ENCODE measurements around the gene WDR20.

DNA sequence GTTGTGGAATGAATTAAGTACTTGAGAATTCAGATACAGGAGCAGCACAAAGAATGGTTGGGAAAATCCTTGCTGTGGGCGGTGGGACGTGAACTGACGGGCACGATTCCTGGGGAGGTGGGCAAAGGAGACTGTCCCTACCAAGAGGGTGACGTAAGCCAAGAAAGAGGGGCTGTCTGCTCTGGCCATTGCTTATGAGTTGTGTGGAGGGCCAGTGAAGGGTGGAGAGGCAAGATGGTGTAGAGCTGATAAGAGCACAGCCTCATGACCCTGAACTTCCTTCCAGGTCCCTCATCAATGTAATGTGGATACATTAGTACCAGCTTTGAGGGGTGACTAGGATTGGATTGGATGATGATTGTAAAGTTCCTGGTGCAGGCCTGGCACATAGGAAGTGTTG is 50.2 kb downstream of the WDR20 start:
- TF ChIP-seq, protein P1, sequence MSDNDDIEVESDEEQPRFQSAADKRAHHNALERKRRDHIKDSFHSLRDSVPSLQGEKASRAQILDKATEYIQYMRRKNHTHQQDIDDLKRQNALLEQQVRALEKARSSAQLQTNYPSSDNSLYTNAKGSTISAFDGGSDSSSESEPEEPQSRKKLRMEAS (CRISPR knock-in tag; IDR thresholded peaks at IDR 0.05): no peak
- TF ChIP-seq CREB1 (CRISPR knock-in tag; IDR thresholded peaks at IDR 0.05) (no peak), RELA (CRISPR knock-in tag; IDR thresholded peaks at IDR 0.05; ENCODE audit: borderline replicate concordance) (no peak), ZNF263 (CRISPR knock-in tag; IDR thresholded peaks at IDR 0.05; ENCODE audit: low read depth) (no peak), ETV6 (CRISPR knock-in tag; IDR thresholded peaks at IDR 0.05) (no peak), FOXP1 (CRISPR knock-in tag; IDR thresholded peaks at IDR 0.05; ENCODE audit: borderline replicate concordance) (no peak), JUN (CRISPR knock-in tag; IDR thresholded peaks at IDR 0.05) (no peak)
- TF ChIP-seq, protein P2, sequence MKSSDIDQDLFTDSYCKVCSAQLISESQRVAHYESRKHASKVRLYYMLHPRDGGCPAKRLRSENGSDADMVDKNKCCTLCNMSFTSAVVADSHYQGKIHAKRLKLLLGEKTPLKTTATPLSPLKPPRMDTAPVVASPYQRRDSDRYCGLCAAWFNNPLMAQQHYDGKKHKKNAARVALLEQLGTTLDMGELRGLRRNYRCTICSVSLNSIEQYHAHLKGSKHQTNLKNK (CRISPR knock-in tag; IDR thresholded peaks at IDR 0.05): no peak
- TF ChIP-seq, protein P3, sequence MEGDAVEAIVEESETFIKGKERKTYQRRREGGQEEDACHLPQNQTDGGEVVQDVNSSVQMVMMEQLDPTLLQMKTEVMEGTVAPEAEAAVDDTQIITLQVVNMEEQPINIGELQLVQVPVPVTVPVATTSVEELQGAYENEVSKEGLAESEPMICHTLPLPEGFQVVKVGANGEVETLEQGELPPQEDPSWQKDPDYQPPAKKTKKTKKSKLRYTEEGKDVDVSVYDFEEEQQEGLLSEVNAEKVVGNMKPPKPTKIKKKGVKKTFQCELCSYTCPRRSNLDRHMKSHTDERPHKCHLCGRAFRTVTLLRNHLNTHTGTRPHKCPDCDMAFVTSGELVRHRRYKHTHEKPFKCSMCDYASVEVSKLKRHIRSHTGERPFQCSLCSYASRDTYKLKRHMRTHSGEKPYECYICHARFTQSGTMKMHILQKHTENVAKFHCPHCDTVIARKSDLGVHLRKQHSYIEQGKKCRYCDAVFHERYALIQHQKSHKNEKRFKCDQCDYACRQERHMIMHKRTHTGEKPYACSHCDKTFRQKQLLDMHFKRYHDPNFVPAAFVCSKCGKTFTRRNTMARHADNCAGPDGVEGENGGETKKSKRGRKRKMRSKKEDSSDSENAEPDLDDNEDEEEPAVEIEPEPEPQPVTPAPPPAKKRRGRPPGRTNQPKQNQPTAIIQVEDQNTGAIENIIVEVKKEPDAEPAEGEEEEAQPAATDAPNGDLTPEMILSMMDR (IDR thresholded peaks at IDR 0.05): no peak
- TF ChIP-seq, protein P4, sequence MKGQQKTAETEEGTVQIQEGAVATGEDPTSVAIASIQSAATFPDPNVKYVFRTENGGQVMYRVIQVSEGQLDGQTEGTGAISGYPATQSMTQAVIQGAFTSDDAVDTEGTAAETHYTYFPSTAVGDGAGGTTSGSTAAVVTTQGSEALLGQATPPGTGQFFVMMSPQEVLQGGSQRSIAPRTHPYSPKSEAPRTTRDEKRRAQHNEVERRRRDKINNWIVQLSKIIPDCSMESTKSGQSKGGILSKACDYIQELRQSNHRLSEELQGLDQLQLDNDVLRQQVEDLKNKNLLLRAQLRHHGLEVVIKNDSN (CRISPR knock-in tag; IDR thresholded peaks at IDR 0.05): no peak
- TF ChIP-seq, protein P5, sequence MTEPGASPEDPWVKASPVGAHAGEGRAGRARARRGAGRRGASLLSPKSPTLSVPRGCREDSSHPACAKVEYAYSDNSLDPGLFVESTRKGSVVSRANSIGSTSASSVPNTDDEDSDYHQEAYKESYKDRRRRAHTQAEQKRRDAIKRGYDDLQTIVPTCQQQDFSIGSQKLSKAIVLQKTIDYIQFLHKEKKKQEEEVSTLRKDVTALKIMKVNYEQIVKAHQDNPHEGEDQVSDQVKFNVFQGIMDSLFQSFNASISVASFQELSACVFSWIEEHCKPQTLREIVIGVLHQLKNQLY (CRISPR knock-in tag; IDR thresholded peaks at IDR 0.05): no peak

All from WTC11 (cell line).